Fibroblast of lung (primary cell): ENCODE measurements around the gene ARAP2. TPM values are rescaled to one million over a fixed set of nuclear protein-coding genes. Genes with fewer than 3 reads are reported as not detected.
A peak's percentile ranks its signal among the peaks of the same experiment; 100 is the strongest.

ENCODE experiments used
- DNase-seq, 2 donors: peaks; one replicate each; pipeline versions ENCODE4 v3.0.0 to v3.0.0-alpha.2; 2010; ENCODE audit warnings: low read depth in 2 of 2
- H2AFZ ChIP-seq: 2 replicates; pipeline ENCODE4 v1.5.1; 2012; ENCODE audit warnings: low read length, control low read depth, inconsistent platforms
- H3K27ac ChIP-seq: 2 replicates; pipeline ENCODE4 v1.5.1; 2011; ENCODE audit warnings: low read length, control low read depth; ENCODE audit not compliant: insufficient read depth
- H3K27me3 ChIP-seq: 2 replicates; pipeline ENCODE4 v1.5.1; 2011; ENCODE audit warnings: mild to moderate bottlenecking, low read length; ENCODE audit not compliant: control insufficient read depth, insufficient read depth
- H3K36me3 ChIP-seq: 2 replicates; pipeline ENCODE4 v1.5.1; 2011; ENCODE audit warnings: low read length; ENCODE audit not compliant: control insufficient read depth, insufficient read depth
- H3K4me1 ChIP-seq: 2 replicates; pipeline ENCODE4 v1.5.1; 2011; ENCODE audit warnings: low read length; ENCODE audit not compliant: control insufficient read depth, insufficient read depth; ENCODE audit errors: extremely low read depth
- H3K4me2 ChIP-seq: 2 replicates; pipeline ENCODE4 v1.5.1; 2011; ENCODE audit warnings: low read length, control low read depth; ENCODE audit not compliant: insufficient read depth; ENCODE audit errors: extremely low read depth
- H3K4me3 ChIP-seq, 4 experiments: fragments of 200-600 bp in 1 of 4; sonication (generic) in 1 of 4; replicated peaks in 1 of 4; 2 replicates each; pipeline ENCODE4 v1.5.1; 2011 to 2016; ENCODE audit warnings: low read length in 4 of 4, low read depth in 3 of 4, mild to moderate bottlenecking in 3 of 4, control low read depth in 2 of 4, inconsistent platforms in 1 of 4, mixed read lengths in 1 of 4; ENCODE audit not compliant: insufficient read depth in 1 of 4; ENCODE audit errors: control extremely low read depth in 1 of 4
- H3K79me2 ChIP-seq: 2 replicates; pipeline ENCODE4 v1.5.1; 2012; ENCODE audit warnings: mild to moderate bottlenecking, low read length, inconsistent platforms; ENCODE audit not compliant: control insufficient read depth, insufficient read depth
- H3K9ac ChIP-seq: 2 replicates; pipeline ENCODE4 v1.5.1; 2011; ENCODE audit warnings: mild to moderate bottlenecking, low read length, control low read depth; ENCODE audit not compliant: insufficient read depth
- H3K9me3 ChIP-seq: 2 replicates; pipeline ENCODE4 v1.5.1; 2012; ENCODE audit warnings: low read depth, low read length; ENCODE audit not compliant: control insufficient read depth, insufficient read depth
- H4K20me1 ChIP-seq: 2 replicates; pipeline ENCODE4 v1.5.1; 2011; ENCODE audit warnings: low read length; ENCODE audit not compliant: control insufficient read depth, insufficient read depth; ENCODE audit errors: extremely low read depth
- CTCF ChIP-seq, 2 donors: IDR thresholded peaks in 1 of 2; conservative IDR thresholded peaks in 1 of 2; 1 replicate in 1 of 2; 2 replicates in 1 of 2; pipeline ENCODE4 v1.5.1; 2011 to 2012; ENCODE audit warnings: low read length in 2 of 2, control low read depth in 1 of 2, inconsistent platforms in 1 of 2, low read depth in 1 of 2, mild to moderate bottlenecking in 1 of 2
- EZH2 ChIP-seq: IDR thresholded peaks from 2 replicates; pipeline ENCODE4 v1.5.1; 2012; ENCODE audit warnings: low read length, control low read depth, mild to moderate bottlenecking; ENCODE audit errors: missing control alignments
- polyA plus RNA-seq, 2 donors: library from polyadenylated mRNA; depleted of rRNA in 1 of 2; stranded (reverse) in 1 of 2; unstranded in 1 of 2; fragments of >200 nt; gene quantifications; 2 replicates each; pipeline ENCODE4 v1.2.1, GENCODE V29; 2011 to 2012; ENCODE audit warnings: missing spikeins in 1 of 2
- total RNA-seq: library from RNA; depleted of rRNA; stranded (reverse); fragments of >200 nt; gene quantifications from 2 replicates; pipeline ENCODE4 v1.2.1, GENCODE V29; 2014

Gene ARAP2
- total and polyA plus RNA-seq, 2 donors (not counting 1 experiment from before 2014, with no cell fraction given): 0.05 to 3.0 TPM

- no peaks in the 10 kb centered on the region for H3K79me2 ChIP-seq
- H3K4me2 ChIP-seq: no peak overlapping the region
- H3K27me3 ChIP-seq: no peaks in the 10 kb centered on the region
- no peaks in the 10 kb centered on the region for H4K20me1 ChIP-seq
- no peak overlapping the region for H3K27ac ChIP-seq
- TF ChIP-seq EZH2 (no peak), CTCF (conservative IDR thresholded peaks at IDR 0.05 in 1 of 2, IDR thresholded peaks at IDR 0.05 in 1 of 2; ENCODE audit: low read depth in 1 of 2, low read length in 2 of 2) (no peak)
- no peaks in the 10 kb centered on the region for H3K4me1 ChIP-seq
- H3K9ac ChIP-seq: no peak overlapping the region
- no peak overlapping the region for H2AFZ ChIP-seq
- DNase-seq: no peak
- H3K9me3 ChIP-seq: no peaks in the 10 kb centered on the region
- no peaks in the 10 kb centered on the region for H3K36me3 ChIP-seq
- no peak overlapping the region for H3K4me3 ChIP-seq
Measured at GRCh38 chr4:36094995-36095394, 149.3 kb downstream of the ARAP2 start.

DNA sequence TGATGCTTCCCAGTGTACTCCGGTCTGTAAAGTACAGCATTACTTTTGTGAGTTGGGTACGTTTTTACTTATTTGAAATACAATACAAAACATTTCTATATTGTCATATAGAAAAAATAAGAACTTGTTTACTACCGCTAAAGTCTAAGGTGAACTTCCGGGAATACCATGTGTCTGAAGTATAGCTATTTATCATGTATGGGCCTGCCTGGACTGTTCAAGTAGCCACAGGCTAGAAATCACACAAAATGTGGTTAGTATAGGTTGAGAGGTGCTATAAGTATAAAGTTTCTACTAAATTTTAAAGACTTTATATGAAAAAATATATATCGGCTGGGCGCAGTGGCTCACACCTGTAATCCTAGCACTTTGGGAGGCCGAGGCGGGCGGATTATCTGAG, 152.3 kb downstream of the ARAP2 start:
- Histone ChIP-seq H4K20me1 (no peaks in the 10 kb centered on the region), H3K9ac (no peak overlapping the region), H3K4me2 (no peak overlapping the region), H3K36me3 (no peaks in the 10 kb centered on the region), H3K27ac (no peak overlapping the region), H3K4me3 (no peak overlapping the region), H3K4me1 (no peaks in the 10 kb centered on the region), H2AFZ (no peak overlapping the region), H3K9me3 (no peaks in the 10 kb centered on the region), H3K27me3 (no peaks in the 10 kb centered on the region), H3K79me2 (no peaks in the 10 kb centered on the region)
- TF ChIP-seq CTCF (conservative IDR thresholded peaks at IDR 0.05 in 1 of 2, IDR thresholded peaks at IDR 0.05 in 1 of 2; ENCODE audit: low read depth in 1 of 2, low read length in 2 of 2) (no peak), EZH2 (no peak)
- DNase-seq: no peak

DNA sequence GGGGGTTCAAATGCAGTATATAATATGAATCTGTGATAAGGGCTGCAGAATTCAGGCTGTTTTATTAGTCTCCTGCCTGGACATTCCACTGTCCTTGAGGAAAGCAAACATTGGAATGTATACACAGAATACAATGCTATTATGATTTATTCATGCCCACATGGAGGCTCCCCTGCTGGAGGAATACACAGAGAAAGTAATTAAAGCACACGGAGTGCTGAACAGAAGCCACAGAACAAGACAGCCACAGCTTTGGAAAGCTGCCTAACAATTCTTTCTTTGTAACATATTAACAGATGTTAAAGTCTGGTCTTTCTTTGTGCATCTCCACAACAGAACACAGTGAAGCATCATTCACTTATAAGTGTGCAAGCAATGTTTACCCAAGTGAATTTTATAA, 155.8 kb downstream of the ARAP2 start:
- Histone ChIP-seq H4K20me1 (no peaks in the 10 kb centered on the region), H3K4me2 (no peak overlapping the region), H3K27me3 (no peaks in the 10 kb centered on the region), H3K4me3 (no peak overlapping the region), H3K9me3 (no peaks in the 10 kb centered on the region), H3K4me1 (no peaks in the 10 kb centered on the region), H3K36me3 (no peaks in the 10 kb centered on the region), H2AFZ (no peak overlapping the region), H3K79me2 (no peaks in the 10 kb centered on the region), H3K27ac (no peak overlapping the region), H3K9ac (no peak overlapping the region)
- DNase-seq: peak in 1 of 2 donors; percentile 59
- TF ChIP-seq EZH2 (no peak), CTCF (conservative IDR thresholded peaks at IDR 0.05 in 1 of 2, IDR thresholded peaks at IDR 0.05 in 1 of 2; ENCODE audit: low read depth in 1 of 2, low read length in 2 of 2) (no peak)
